A673 (cell line): Measurements from ENCODE around the gene CCDC127.

ENCODE experiments used
- EZH2 ChIP-seq: fragments of 200-600 bp; sonication (generic); IDR thresholded peaks from 2 replicates; pipeline ENCODE4 v1.6.1; 2017; ENCODE audit warnings: borderline replicate concordance, low read depth, mild to moderate bottlenecking, mixed read lengths, antibody characterized with exemption, low read length; ENCODE audit not compliant: poor library complexity, severe bottlenecking
- TF ChIP-seq, protein P1 (sequence below): fragments of 300-800, 200-600 bp; sonication (generic); conservative IDR thresholded peaks from 2 replicates; pipeline ENCODE4 v1.5.1; 2017; ENCODE audit warnings: low read depth, mild to moderate bottlenecking, antibody characterized with exemption, low read length, moderate library complexity, mixed read lengths

DNA sequence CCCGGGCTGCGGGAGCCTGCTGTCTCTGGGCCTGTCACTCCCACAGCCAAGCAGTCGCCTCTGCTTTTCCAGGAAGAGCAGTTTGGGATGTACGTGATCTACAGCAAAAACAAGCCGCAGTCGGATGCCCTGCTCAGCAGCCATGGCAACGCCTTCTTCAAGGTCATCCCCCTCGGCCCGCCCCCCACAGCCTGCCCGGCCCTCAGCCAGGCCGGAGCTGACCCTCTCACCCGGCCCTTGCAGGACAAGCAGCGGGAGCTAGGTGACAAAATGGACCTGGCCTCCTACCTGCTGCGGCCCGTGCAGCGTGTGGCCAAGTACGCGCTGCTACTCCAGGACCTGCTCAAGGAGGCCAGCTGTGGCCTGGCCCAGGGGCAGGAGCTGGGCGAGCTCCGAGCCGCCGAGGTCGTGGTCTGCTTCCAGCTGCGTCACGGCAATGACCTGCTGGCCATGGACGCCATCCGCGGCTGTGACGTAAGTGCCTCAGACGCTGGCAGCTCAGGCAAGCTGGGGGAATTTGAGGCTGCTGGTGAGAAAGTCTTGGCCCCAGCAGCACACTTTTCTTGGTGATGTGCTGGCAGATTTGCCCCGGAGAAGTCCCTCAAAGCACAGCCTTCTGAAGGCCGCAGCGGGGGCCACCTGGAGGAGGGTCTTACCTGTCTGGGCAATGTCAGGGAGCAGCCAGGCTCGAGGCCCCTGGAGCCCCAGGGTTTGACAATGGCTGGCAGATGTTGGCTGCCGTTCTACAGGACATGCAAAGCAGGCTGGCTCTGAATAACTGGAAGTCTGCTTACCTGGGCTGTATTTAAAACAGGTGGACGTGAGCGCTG lies 46.8 kb downstream of the CCDC127 start:
- TF ChIP-seq, protein P1, sequence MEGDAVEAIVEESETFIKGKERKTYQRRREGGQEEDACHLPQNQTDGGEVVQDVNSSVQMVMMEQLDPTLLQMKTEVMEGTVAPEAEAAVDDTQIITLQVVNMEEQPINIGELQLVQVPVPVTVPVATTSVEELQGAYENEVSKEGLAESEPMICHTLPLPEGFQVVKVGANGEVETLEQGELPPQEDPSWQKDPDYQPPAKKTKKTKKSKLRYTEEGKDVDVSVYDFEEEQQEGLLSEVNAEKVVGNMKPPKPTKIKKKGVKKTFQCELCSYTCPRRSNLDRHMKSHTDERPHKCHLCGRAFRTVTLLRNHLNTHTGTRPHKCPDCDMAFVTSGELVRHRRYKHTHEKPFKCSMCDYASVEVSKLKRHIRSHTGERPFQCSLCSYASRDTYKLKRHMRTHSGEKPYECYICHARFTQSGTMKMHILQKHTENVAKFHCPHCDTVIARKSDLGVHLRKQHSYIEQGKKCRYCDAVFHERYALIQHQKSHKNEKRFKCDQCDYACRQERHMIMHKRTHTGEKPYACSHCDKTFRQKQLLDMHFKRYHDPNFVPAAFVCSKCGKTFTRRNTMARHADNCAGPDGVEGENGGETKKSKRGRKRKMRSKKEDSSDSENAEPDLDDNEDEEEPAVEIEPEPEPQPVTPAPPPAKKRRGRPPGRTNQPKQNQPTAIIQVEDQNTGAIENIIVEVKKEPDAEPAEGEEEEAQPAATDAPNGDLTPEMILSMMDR, result no peak
- TF ChIP-seq EZH2, result no peak
